Neural progenitor cell (in vitro differentiated cells): Measurements from ENCODE around the gene MUC21.

Experiments
- CTCF ChIP-seq: fragments of 200-600 bp; sonication (generic); IDR thresholded peaks from 2 replicates; pipeline ENCODE4 v1.5.1; 2017; ENCODE audit warnings: antibody characterized with exemption, mild to moderate bottlenecking
- EZH2 ChIP-seq: fragments of 200-600 bp; sonication (generic); IDR thresholded peaks from 2 replicates; pipeline ENCODE4 v1.6.1; 2017; ENCODE audit warnings: antibody characterized with exemption, mild to moderate bottlenecking, moderate library complexity
- EZH2phosphoT487 ChIP-seq: fragments of 200-600 bp; sonication (generic); IDR thresholded peaks from 2 replicates; pipeline ENCODE4 v1.6.1; 2017; ENCODE audit warnings: antibody characterized with exemption

- TF ChIP-seq EZH2phosphoT487 = no peak
- TF ChIP-seq CTCF = no peak
- no peak for TF ChIP-seq EZH2
Measured at GRCh38 chr6:31002471-31002870, 19.0 kb downstream of the MUC21 start.
